HCT116 (cell line): ENCODE results near the gene CCRL2. TPM values are rescaled to one million over a fixed set of nuclear protein-coding genes. Genes with fewer than 3 reads are reported as not detected.

ENCODE experiments used
- ATAC-seq: fragments of 200-7000 bp; cut with Tn5 transposase; 2 replicates; pipeline ENCODE4 v1.9.1; 2020; ENCODE audit warnings: mild to moderate bottlenecking, moderate library complexity
- BruUV-seq: library from RNA; stranded (reverse); fragments of 400-500 nt; replicated peaks from 2 replicates; lab custom pipeline; 2021; lab: Mats Ljungman, UMichigan
- CTCF ChIA-PET: fragments of 300-600 bp; sonication (Branson Sonifier 250); formaldehyde crosslinking; loops from one replicate; lab custom pipeline; 2021; ENCODE audit warnings: antibody characterized with exemption; lab: Charles Lee
- POLR2A ChIA-PET: fragments of 300-600, 350-600 bp; sonication (Branson Sonifier 250); formaldehyde crosslinking; loops from one replicate; lab custom pipeline; 2021; ENCODE audit warnings: antibody characterized with exemption; lab: Charles Lee
- RAD21 ChIA-PET, 2 experiments: fragments of 300-600 bp; sonication (Branson Sonifier 250); formaldehyde crosslinking; loops; one replicate each; lab custom pipeline; 2023; ENCODE audit warnings: low total read pairs in 2 of 2; ENCODE audit not compliant: uncharacterized antibody in 2 of 2, unreplicated experiment in 2 of 2, low non-redundant PET in 1 of 2; lab: Charles Lee
- DNase-seq: peaks from one replicate; pipeline ENCODE4 v3.0.0-alpha.2; 2010; ENCODE audit warnings: low read depth, low spot score
- H2AFZ ChIP-seq: fragments of 200-600 bp; shearing (Covaris generic), sonication (generic); 2 replicates; pipeline ENCODE4 v1.6.1; 2017; ENCODE audit warnings: low read depth, mixed run types, mixed read lengths, antibody characterized with exemption, low read length; ENCODE audit not compliant: poor library complexity, severe bottlenecking
- H3K27ac ChIP-seq: 2 replicates; pipeline ENCODE4 v1.5.1; 2012; ENCODE audit warnings: low read depth, low read length
- H3K27me3 ChIP-seq: fragments of 200-600 bp; sonication (generic); 2 replicates; pipeline ENCODE4 v1.6.1; 2016; ENCODE audit warnings: mixed run types, low read length, mixed read lengths; ENCODE audit not compliant: insufficient read depth
- H3K36me3 ChIP-seq, 2 experiments: fragments of 200-500 bp in 1 of 2; fragments of 200-600 bp in 1 of 2; sonication (Bioruptor generic) in 1 of 2; sonication (generic) in 1 of 2; 2 replicates each; pipeline versions ENCODE4 v1.5.1 to v1.6.1; 2014 to 2016; ENCODE audit warnings: low read length in 2 of 2, inconsistent platforms in 1 of 2, mixed read lengths in 1 of 2, mixed run types in 1 of 2; ENCODE audit not compliant: insufficient read depth in 2 of 2, control insufficient read depth in 1 of 2
- H3K4me1 ChIP-seq, 2 experiments: fragments of 200-600 bp in 1 of 2; sonication (generic) in 1 of 2; 2 replicates each; pipeline versions ENCODE4 v1.5.1 to v1.6.1; 2012 to 2017; ENCODE audit warnings: low read length in 2 of 2, inconsistent platforms in 1 of 2, mild to moderate bottlenecking in 1 of 2, mixed read lengths in 1 of 2, mixed run types in 1 of 2, moderate library complexity in 1 of 2; ENCODE audit not compliant: insufficient read depth in 2 of 2, control insufficient read depth in 1 of 2
- H3K4me2 ChIP-seq: fragments of 200-600 bp; sonication (generic); 2 replicates; pipeline ENCODE4 v1.6.1; 2017; ENCODE audit warnings: mixed run types, low read length, mixed read lengths
- H3K4me3 ChIP-seq, 2 experiments: fragments of 200-600 bp in 1 of 2; sonication (generic) in 1 of 2; replicated peaks in 1 of 2; 2 replicates each; pipeline ENCODE4 v1.5.1; 2011 to 2016; ENCODE audit warnings: low read length in 2 of 2, control low read depth in 1 of 2, low read depth in 1 of 2, mild to moderate bottlenecking in 1 of 2, mixed read lengths in 1 of 2, mixed run types in 1 of 2
- H3K79me2 ChIP-seq: fragments of 200-600 bp; sonication (generic); 2 replicates; pipeline ENCODE4 v1.6.1; 2017; ENCODE audit warnings: mild to moderate bottlenecking, mixed run types, low read length, moderate library complexity, mixed read lengths; ENCODE audit not compliant: insufficient read depth
- H3K9ac ChIP-seq: fragments of 200-600 bp; sonication (generic); 2 replicates; pipeline ENCODE4 v1.6.1; 2016; ENCODE audit warnings: low read length, mixed read lengths
- H3K9me2 ChIP-seq: fragments of 200-600 bp; sonication (generic), shearing (Covaris generic); 2 replicates; pipeline ENCODE4 v1.6.1; 2017; ENCODE audit warnings: mixed run types, mild to moderate bottlenecking, moderate library complexity; ENCODE audit not compliant: insufficient read depth
- H3K9me3 ChIP-seq, 2 experiments: fragments of 200-500 bp in 1 of 2; fragments of 200-600 bp in 1 of 2; sonication (Bioruptor generic) in 1 of 2; sonication (generic) in 1 of 2; 2 replicates each; pipeline ENCODE4 v1.6.1; 2014 to 2017; ENCODE audit warnings: low read length in 2 of 2, mixed read lengths in 2 of 2, inconsistent platforms in 1 of 2, low read depth in 1 of 2, mild to moderate bottlenecking in 1 of 2, mixed run types in 1 of 2, moderate library complexity in 1 of 2; ENCODE audit not compliant: control insufficient read depth in 1 of 2, insufficient read depth in 1 of 2
- H4K20me1 ChIP-seq: fragments of 200-600 bp; sonication (generic), shearing (Covaris generic); 2 replicates; pipeline ENCODE4 v1.6.1; 2017; ENCODE audit warnings: mixed run types, mild to moderate bottlenecking, moderate library complexity; ENCODE audit not compliant: insufficient read depth
- ATF3 ChIP-seq: IDR thresholded peaks from 2 replicates; pipeline ENCODE4 v1.6.1; 2012
- CBX3 ChIP-seq: IDR thresholded peaks from 2 replicates; pipeline ENCODE4 v1.6.1; 2012; ENCODE audit warnings: low read depth
- CEBPB ChIP-seq: IDR thresholded peaks from 2 replicates; pipeline ENCODE4 v1.6.1; 2012; ENCODE audit warnings: low read depth
- CTCF ChIP-seq, 3 experiments: fragments of 200-600 bp in 1 of 3; sonication (generic) in 1 of 3; IDR thresholded peaks in 2 of 3; conservative IDR thresholded peaks in 1 of 3; 2 replicates each; pipeline ENCODE4 v1.5.1; 2012 to 2017; ENCODE audit warnings: low read depth in 2 of 3, low read length in 2 of 3, antibody characterized with exemption in 1 of 3, borderline replicate concordance in 1 of 3, control low read depth in 1 of 3, mild to moderate bottlenecking in 1 of 3, mixed read lengths in 1 of 3, mixed run types in 1 of 3, moderate library complexity in 1 of 3; ENCODE audit not compliant: insufficient read depth in 1 of 3
- ELF1 ChIP-seq: IDR thresholded peaks from 2 replicates; pipeline ENCODE4 v1.6.1; 2012; ENCODE audit warnings: low read depth, borderline replicate concordance
- FOSL1 ChIP-seq: IDR thresholded peaks from 2 replicates; pipeline ENCODE4 v1.6.1; 2012; ENCODE audit warnings: low read depth
- MAX ChIP-seq: IDR thresholded peaks from 2 replicates; pipeline ENCODE4 v1.6.1; 2012
- POLR2AphosphoS5 ChIP-seq: IDR thresholded peaks from 2 replicates; pipeline ENCODE4 v1.6.1; 2011; ENCODE audit warnings: mild to moderate bottlenecking, low read depth, low read length, moderate library complexity
- RAD21 ChIP-seq: IDR thresholded peaks from 2 replicates; pipeline ENCODE4 v1.6.1; 2012; ENCODE audit warnings: low read depth, mild to moderate bottlenecking
- REST ChIP-seq: IDR thresholded peaks from 2 replicates; pipeline ENCODE4 v1.6.1; 2012; ENCODE audit warnings: low read depth
- SRF ChIP-seq: IDR thresholded peaks from 2 replicates; pipeline ENCODE4 v1.6.1; 2012; ENCODE audit warnings: low read depth
- YY1 ChIP-seq: IDR thresholded peaks from 2 replicates; pipeline ENCODE4 v1.6.1; 2011; ENCODE audit warnings: low read length, low read depth, moderate library complexity, mild to moderate bottlenecking; ENCODE audit not compliant: insufficient replicate concordance; ENCODE audit errors: extremely low read depth
- ZFX ChIP-seq: fragments of 450-650 bp; IDR thresholded peaks from 2 replicates; pipeline ENCODE4 v1.6.1; 2017
- intact Hi-C: fragments of 100-400 bp; cut with micrococcal nuclease; formaldehyde crosslinking; loops from 2 replicates; pipeline ENCODE4 v1.10.0; 2022
- total RNA-seq: library from RNA; stranded (reverse); gene quantifications from one replicate; pipeline ENCODE4 v1.2.1, GENCODE V29; 2021; ENCODE audit not compliant: unreplicated experiment

Gene CCRL2
- total RNA-seq, 1 experiment from 2014 or later, result not detected

- H2AFZ ChIP-seq, result no peak overlapping the region
- intact Hi-C loops, result no loop called here
- peaks cover 0 to 8% of the 10 kb centered on the region in 2 experiments; a peak in 2 of 4 replicates for H3K4me1 ChIP-seq
- TF ChIP-seq CBX3 (no peak), FOSL1 (no peak), ZFX (no peak), YY1 (no peak), REST (no peak), ATF3 (no peak), RAD21 (no peak), MAX (no peak), CEBPB (no peak), ELF1 (no peak), POLR2AphosphoS5 (no peak), CTCF (IDR thresholded peaks at IDR 0.05 in 2 of 3, conservative IDR thresholded peaks at IDR 0.05 in 1 of 3; ENCODE audit: borderline replicate concordance in 1 of 3, insufficient read depth in 1 of 3, low read depth in 2 of 3, low read length in 2 of 3) (no peak), SRF (no peak)
- ChIA-PET POLR2A (no interaction called here), RAD21 (no interaction called here), CTCF (no interaction called here)
- no peaks in the 10 kb centered on the region for H3K9me3 ChIP-seq
- H3K27ac ChIP-seq, result no peak overlapping the region
- no peak for DNase-seq
- no peak overlapping the region for H3K4me2 ChIP-seq
- no peaks in the 10 kb centered on the region for H4K20me1 ChIP-seq
- no peaks in the 10 kb centered on the region for H3K27me3 ChIP-seq
- no peak for ATAC-seq
- no peaks in the 10 kb centered on the region for H3K36me3 ChIP-seq
- no TSS peak for BruUV-seq
- no peaks in the 10 kb centered on the region for H3K79me2 ChIP-seq
- H3K9me2 ChIP-seq, result no peaks in the 10 kb centered on the region
- H3K9ac ChIP-seq, result no peak overlapping the region
- H3K4me3 ChIP-seq, result no peak overlapping the region
Observed at GRCh38 chr3:46417841-46418611, 11.0 kb downstream of the CCRL2 start.
